Breast epithelium (tissue), 3 donors: ENCODE measurements around the gene APBA1.

Experiments
- CTCF ChIP-seq, 3 donors: fragments of 450-650 bp; IDR thresholded peaks; one replicate each; pipeline ENCODE4 v1.5.1; 2016 to 2017; ENCODE audit warnings: antibody characterized with exemption in 3 of 3, mild to moderate bottlenecking in 3 of 3, moderate library complexity in 3 of 3
- POLR2AphosphoS5 ChIP-seq, 3 donors: sonication (generic); formaldehyde crosslinking; IDR thresholded peaks; one replicate each; pipeline ENCODE4 v1.6.1; 2017; ENCODE audit warnings: antibody characterized with exemption in 3 of 3

- no peak for TF ChIP-seq CTCF (IDR thresholded peaks at IDR 0.05)
- TF ChIP-seq POLR2AphosphoS5 (IDR thresholded peaks at IDR 0.05): no peak
Measured at GRCh38 chr9:69589156-69589555, 83.0 kb downstream of the APBA1 start.
